ENCODE results near the gene FDX1.
A peak's percentile ranks its signal among the peaks of the same experiment; 100 is the strongest.

Gene FDX1

DNA sequence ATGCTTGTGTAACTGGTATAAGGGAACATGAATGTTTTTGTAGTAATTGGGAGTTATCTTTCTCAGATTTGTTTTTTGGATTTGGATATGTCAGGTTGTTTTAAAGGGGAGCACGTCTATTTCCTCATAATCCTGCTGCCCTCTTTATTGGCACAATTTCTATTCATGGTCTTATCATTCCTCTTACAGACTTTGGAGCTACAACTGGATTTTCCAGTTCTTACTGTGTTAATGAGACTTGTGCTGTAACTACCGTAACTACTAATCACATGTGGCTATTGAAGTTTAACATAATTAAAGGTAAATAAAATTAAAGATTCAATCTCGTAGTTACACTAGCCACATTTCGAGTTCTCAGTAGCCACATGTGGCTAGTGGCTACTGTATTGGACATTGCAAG is 1.9 kb downstream of the FDX1 start:
- no peak for DNase-seq

DNA sequence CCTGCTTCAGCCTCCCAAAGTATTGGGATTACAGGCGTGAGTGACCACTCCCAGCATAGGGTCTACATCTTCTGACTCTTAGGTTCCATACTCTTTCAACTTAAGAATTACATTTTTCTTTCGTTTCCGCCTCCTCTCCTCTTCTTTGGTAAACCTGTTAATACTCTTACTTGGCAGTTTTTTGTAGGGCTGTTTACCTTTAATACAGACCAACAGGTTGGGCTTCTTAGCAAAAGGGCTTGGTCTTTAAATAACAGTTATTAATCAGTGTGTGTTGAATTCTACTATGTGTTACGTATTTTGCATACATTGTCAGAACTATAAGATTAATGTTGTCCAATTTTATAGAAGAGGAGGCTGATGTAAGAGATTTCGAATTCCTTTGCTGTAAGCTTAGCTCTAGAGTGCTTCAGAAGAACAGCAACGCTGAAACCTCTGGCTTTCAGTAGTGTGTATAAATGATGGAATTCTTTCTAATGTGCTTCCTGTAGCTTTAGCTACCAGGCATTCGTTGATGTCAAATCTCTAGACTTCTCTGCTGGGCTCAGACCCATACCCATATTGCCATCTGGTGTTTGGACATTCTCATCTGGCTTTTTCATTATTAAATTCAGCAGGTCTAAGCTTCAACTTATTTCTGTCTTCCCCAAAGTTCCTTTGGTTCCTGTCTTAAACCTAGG is 3.1 kb downstream of the FDX1 start:
- no peak for DNase-seq

GRCh38 chr11:110433393-110434333 is 3.9 kb downstream of the FDX1 start:
- DNase-seq = peak; percentile 46

DNA sequence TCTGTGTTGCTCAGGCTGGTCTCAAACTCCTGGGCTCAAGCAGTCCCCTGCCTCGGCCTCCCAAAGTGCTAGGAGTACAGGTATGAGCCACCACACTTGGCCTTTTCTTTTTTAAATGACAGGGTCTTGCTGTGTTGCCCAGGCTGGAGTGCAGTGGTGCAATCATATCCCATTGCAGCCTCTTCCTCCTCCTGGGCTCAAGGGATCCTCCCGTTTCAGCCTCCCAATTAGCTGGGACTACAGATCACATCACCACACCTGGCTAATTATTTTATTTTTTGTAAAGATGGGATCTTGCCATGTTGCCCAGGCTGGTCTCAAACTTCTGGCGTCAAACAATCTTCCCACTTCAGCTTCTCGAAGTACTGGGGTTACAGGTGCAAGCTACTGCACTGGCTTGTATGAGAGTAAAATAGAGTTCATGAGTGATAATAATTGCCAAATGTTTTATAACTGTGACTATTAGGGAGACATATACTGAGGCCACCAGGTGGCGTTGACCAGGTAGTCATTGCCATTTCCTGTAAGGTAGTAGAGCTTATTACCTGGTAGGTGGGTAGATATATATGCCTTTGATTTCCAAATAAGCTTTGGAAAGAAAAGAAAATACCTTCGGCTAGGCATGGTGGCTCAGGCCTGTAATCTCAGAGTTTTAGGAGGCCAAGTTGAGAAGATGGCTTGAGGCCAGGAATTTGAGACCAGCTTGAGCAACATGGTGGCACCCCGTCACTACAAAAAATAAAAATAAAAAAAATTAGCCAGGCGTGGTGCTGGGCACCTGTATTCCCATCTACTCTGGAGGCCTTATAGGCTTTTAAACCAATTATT is 5.4 kb downstream of the FDX1 start:
- peak; percentile 44 for DNase-seq

- DNase-seq = no peak
Measured at GRCh38 chr11:110435780-110436717, 6.3 kb downstream of the FDX1 start.

- no peak for DNase-seq
Measured at GRCh38 chr11:110438017-110438416, 8.3 kb downstream of the FDX1 start.

- DNase-seq = no peak
Measured at GRCh38 chr11:110445437-110445836, 15.7 kb downstream of the FDX1 start.

DNA sequence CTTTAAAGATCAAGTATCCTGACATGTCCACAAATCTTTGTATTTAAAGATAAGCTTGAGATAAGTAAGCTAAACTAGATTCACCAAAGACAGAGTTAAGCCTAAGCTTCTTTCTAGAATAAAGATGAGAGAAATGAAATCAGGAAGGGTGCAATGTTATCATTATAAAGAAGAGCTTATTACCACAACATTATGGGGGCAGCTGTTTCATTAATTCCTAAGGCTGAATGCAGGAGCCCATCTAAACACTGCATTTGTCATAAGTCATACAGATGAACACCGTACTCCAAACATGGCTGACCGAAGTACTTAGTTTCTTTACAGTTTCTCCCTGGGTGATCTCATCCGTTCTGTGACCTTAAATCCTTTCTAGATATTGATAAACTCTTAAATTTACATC is 16.3 kb downstream of the FDX1 start:
- no peak for DNase-seq

DNA sequence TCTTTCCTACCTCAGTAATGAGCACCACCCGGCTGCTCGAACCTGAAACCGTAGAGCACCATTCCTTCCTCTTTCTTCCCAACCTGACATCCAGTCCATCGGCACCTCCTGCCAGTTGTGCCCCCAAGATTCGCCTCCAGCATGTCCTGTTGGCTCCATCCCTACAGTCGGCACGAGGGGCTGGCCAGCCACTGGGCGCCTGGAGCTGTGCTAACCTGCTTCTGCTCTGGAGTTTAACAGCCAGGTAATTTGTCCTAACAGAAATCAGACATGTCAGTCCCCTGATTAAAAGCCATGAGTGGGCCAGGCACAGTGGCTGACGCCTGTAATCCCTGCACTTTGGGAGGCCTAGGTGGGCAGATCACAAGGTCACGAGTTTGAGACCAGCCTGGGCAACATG is 16.8 kb downstream of the FDX1 start:
- DNase-seq = no peak

DNA sequence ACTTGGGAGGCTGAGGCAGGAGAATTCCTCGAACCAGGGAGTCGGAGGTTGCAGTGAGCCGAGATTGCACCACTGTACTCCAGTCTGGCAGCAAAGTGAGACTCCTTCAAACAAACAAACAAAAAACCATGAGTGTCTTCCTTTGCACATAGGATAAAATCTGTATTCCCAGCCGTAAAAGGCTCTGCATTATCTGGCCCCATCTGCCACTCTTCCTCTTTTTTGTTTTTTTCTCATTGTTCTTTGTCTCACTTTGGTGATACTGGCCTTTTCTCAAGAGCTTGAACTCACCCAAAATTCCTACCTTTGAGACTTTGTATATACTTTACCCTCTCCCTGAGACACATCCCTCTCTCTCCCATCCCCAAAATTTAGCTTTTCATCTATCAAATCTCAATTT is 17.6 kb downstream of the FDX1 start:
- no peak for DNase-seq

- peak; percentile 23 for DNase-seq
Measured at GRCh38 chr11:110447897-110448745, 18.4 kb downstream of the FDX1 start.

- no peak for DNase-seq
Measured at GRCh38 chr11:110450246-110450645, 20.5 kb downstream of the FDX1 start.

DNA sequence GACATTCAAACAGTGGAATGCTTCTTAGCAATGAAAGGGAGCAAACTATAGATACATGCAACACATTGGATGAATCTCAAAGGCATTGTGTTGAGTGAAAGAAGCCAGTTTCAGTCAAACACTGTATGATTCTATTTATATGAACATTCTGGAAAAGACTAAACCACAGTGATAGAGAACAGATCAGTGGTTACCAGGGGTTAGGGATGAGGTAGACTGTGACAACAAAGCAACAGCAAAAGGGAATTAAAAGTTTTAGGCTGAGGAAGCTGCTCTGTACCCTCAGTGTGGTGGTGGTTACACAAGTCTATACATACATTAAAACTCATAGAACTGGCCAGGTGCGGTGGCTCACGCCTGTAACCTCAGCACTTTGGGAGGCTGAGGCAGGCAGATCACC is 23.0 kb downstream of the FDX1 start:
- DNase-seq = no peak

DNA sequence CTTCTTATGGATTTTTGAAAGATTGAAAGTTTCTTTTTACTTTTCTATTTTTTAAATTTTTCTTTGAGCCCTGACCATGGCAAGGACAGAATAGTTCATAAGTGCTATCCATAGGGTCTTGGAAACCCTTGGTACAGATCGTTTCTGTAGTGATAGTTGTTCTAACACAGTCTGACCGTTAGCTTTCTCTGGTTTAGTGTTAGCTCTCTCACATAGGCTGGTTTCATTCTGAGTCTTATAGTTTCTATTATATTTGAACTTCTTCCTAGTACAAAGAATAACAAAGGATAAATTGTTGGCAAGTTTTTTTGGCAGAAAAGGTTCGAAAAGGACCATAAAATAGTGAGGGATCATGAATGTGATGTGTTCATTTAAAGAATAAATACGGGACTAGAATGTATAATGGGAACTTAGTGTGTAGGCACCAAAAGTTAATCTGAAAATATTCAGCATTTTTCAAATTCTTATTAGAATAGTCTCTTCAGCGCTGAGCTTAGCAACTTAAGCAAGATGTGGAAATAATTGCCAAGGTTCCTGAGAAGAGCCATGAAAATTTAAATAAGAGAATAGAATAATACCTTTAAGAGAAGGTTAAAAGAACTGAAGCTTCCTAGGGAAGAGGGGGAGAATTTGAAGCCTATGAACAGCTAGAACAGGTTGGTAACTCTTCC is 24.1 kb downstream of the FDX1 start:
- no peak for DNase-seq

DNA sequence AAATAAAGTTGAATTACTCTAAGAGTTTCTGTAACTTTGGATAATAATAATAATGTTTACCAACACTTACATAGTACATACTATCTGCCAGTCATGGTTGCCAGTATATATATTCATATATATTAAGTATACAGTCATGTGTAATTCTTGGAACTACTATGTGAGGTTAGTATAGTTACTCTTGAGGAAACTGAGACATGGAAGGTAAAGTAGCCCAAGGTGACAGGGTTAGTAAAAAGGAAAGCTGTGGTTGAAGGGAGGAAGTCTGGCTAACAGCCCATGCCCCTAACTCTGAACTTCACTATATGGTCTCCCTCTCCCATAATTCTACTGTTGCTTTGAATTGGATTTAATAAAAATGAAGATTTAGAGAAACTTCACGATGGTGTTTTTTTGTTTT is 24.9 kb downstream of the FDX1 start:
- DNase-seq = no peak

DNA sequence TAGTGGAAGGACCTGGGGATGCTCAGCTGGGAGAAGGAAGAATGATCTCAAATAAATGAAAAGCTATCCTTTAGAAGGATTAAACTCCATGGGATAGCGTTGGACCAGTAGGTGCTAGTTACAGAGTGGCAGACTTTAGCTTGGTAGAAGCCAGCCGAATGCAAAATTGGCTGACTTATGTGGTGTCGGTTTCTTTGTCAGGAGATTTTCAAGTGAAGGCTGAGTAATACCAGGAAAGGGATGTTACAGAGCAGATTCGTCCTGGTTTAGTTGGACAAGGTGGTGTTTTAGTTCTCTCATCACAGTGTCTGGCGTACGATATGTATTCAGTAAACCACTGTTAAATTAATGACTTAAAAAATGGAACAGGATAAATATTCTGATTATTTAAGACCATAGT is 26.0 kb downstream of the FDX1 start:
- no peak for DNase-seq

DNA sequence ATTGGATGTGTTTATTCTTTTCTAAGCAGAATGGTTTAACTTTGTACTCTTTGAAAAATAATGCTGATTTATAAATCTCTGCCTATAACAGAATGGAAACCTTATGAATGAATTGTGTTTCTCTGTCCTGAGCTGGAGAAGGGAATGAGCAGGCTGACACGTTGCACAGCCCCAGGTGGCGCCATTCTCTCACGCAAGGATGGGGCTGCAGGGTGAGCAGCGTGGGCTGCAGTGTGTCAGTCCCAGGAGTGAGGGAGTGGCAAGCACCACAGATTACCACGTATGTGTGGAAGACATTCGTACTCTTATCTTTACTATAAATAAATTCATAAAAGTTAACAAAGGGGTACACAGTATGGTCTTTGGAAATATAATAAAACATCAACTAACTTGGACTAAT is 33.4 kb downstream of the FDX1 start:
- peak; percentile 11 for DNase-seq

DNA sequence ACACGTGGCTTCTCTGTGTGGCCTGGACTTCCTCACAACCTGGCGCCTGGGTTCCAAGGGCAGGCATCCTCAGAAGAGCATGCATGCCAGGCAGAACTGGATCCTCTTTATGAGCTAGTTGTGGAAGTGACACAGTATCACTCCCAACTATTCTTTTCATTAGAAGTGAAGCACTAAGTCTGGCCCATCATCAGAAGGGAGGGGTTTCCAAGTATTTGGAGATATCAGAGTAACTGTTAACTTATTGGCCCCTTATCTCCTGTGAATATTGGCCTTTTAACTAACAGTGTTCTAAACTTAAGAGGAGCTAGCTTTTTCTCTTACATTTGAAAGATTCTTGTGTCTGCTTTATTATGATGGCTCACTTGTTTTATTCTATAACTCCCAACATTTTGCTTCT is 35.5 kb downstream of the FDX1 start:
- no peak for DNase-seq

GRCh38 chr11:110467556-110467955 is 37.8 kb downstream of the FDX1 start:
- DNase-seq = no peak

DNA sequence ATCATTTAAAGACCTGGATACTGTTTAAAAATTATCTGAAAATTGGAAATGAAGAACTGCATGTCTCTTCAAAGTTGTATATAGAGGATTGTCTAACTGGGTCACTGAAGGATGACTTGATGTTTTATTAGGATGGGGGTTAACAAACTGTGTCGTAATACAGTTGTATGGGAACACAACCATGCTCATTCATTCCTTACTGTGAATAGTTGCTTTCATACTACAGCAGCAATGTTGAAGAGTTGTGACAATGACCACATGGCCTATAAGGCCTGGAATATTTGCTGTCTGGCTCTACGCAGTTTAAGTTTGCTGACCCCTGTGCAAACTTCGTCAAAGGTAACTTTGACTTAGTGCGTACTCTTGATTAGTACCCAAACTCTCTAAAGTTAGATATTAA is 38.4 kb downstream of the FDX1 start:
- no peak for DNase-seq

DNA sequence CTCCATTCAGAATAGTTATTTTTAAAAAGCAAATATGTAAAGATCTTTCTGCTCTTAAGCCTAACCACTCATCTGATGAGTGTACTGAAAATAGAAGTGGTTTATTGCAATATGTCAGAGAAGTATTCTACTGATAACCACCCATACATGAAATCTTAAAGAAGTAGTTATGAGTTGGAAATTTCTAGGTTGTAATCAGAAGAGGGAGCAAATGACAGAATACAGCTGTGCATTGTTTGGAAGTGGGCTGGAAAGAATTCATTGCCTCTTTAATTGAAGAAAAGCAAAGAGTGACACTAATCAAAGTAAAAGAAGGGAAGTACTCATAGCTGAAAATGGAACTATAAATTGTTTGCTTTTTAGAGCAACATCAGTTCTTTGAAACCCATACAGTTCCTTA is 39.4 kb downstream of the FDX1 start:
- DNase-seq = no peak

Data from CD4-positive, alpha-beta T cell treated with Interleukin-4 for 4 hours (primary cell).